Peyer's patch (tissue), 4 donors: Measurements from ENCODE around the gene TNFRSF11A. TPM values are rescaled to one million over a fixed set of nuclear protein-coding genes. Genes with fewer than 3 reads are reported as not detected.

Source experiments
- DNase-seq, 3 donors: peaks; one replicate each; pipeline ENCODE4 v3.0.0-alpha.2; 2017 to 2019
- H3K27ac ChIP-seq, 4 donors: fragments of 200-600 bp; sonication (generic); one replicate each; pipeline ENCODE4 v1.5.1; 2016 to 2019
- H3K27me3 ChIP-seq, 2 donors: fragments of 200-600 bp; sonication (generic); one replicate each; pipeline ENCODE4 v1.5.1; 2019
- H3K36me3 ChIP-seq, 3 donors: fragments of 200-600 bp; sonication (generic); one replicate each; pipeline ENCODE4 v1.5.1; 2016 to 2019
- H3K4me1 ChIP-seq, 4 donors: fragments of 200-600 bp; sonication (generic); one replicate each; pipeline ENCODE4 v1.5.1; 2016 to 2019
- H3K4me3 ChIP-seq, 4 donors: fragments of 200-600 bp; sonication (generic); 1 replicate in 3 of 4; 2 replicates in 1 of 4; pipeline ENCODE4 v1.5.1; 2016 to 2019; ENCODE audit warnings: mild to moderate bottlenecking in 1 of 4
- H3K9me3 ChIP-seq, 4 donors: fragments of 200-600 bp; sonication (generic); one replicate each; pipeline ENCODE4 v1.5.1; 2016 to 2019; ENCODE audit warnings: mild to moderate bottlenecking in 1 of 4
- POLR2A ChIP-seq, 2 donors: fragments of 450-650 bp; IDR thresholded peaks; one replicate each; pipeline ENCODE4 v1.5.1; 2017; ENCODE audit warnings: antibody characterized with exemption in 2 of 2, mild to moderate bottlenecking in 2 of 2, moderate library complexity in 2 of 2
- total RNA-seq, 4 donors: library from RNA; depleted of rRNA; stranded (reverse); fragments of >200 nt; gene quantifications; one replicate each; pipeline ENCODE4 v1.1.0, GENCODE V29; 2016
- TF ChIP-seq, protein P1 (sequence below), 6 experiments: fragments of 450-650 bp in 4 of 6; fragments of 200-600 bp in 2 of 6; sonication (generic) in 1 of 6; IDR thresholded peaks; one replicate each; pipeline ENCODE4 v1.5.1; 2017 to 2019; ENCODE audit warnings: antibody characterized with exemption in 6 of 6, mild to moderate bottlenecking in 3 of 6, moderate library complexity in 1 of 6

Gene TNFRSF11A
- total RNA-seq, 4 donors from 2014 or later = 29.6 to 64.6 (median 43.1) TPM

DNA sequence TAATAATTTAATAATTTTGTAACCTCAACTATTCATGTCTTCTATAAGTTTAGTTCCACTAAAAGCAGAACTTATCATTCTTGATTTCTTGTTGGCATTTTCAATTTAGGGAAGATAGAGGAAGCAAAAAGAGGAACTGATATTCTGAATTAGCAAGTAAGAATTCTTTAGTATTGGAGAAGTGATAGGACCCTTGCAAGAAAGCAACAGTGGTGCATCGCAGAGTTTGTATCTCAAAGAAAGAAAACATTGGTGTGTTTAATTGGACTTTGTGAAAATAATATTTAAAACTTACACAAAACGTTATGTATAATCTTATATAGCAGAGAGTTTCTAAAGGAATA, 36.5 kb upstream of the TNFRSF11A start:
- Histone ChIP-seq H3K27ac (no peak overlapping the region), H3K4me3 (no peak overlapping the region), H3K27me3 (no peaks in the 10 kb centered on the region), H3K36me3 (peaks cover 0 to 44% (median 0%) of the 10 kb centered on the region in 3 donors), H3K4me1 (peaks cover 0 to 11% (median 0%) of the 10 kb centered on the region in 4 donors), H3K9me3 (no peaks in the 10 kb centered on the region)
- DNase-seq = no peak
- TF ChIP-seq, protein P1, sequence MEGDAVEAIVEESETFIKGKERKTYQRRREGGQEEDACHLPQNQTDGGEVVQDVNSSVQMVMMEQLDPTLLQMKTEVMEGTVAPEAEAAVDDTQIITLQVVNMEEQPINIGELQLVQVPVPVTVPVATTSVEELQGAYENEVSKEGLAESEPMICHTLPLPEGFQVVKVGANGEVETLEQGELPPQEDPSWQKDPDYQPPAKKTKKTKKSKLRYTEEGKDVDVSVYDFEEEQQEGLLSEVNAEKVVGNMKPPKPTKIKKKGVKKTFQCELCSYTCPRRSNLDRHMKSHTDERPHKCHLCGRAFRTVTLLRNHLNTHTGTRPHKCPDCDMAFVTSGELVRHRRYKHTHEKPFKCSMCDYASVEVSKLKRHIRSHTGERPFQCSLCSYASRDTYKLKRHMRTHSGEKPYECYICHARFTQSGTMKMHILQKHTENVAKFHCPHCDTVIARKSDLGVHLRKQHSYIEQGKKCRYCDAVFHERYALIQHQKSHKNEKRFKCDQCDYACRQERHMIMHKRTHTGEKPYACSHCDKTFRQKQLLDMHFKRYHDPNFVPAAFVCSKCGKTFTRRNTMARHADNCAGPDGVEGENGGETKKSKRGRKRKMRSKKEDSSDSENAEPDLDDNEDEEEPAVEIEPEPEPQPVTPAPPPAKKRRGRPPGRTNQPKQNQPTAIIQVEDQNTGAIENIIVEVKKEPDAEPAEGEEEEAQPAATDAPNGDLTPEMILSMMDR (IDR thresholded peaks at IDR 0.05) = no peak
- TF ChIP-seq POLR2A (IDR thresholded peaks at IDR 0.05) = no peak

DNA sequence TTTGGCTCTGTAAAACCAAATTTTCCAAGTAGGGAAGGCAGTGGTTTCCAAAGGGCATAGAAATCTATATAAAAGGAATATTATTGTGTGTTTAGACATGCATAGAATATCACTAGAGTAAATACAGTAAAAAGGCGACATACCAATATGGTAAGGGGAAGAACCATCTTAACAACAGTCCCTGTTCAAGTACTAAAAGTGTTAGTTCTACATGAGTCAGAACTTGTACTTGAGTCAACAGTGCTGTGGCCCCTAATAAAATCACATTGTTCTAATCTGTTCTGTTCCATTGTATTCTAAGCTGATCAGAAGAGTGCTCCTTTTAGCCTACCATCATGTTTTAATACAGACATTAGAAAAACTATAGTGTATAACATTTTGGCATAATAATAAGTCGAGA, 36.1 kb upstream of the TNFRSF11A start:
- H3K4me1 ChIP-seq = peaks cover 0 to 11% (median 0%) of the 10 kb centered on the region in 4 donors
- H3K9me3 ChIP-seq = no peaks in the 10 kb centered on the region
- no peaks in the 10 kb centered on the region for H3K27me3 ChIP-seq
- TF ChIP-seq, protein P1 (IDR thresholded peaks at IDR 0.05) = no peak
- no peak for TF ChIP-seq POLR2A (IDR thresholded peaks at IDR 0.05)
- H3K36me3 ChIP-seq = peaks cover 0 to 44% (median 0%) of the 10 kb centered on the region in 3 donors
- no peak overlapping the region for H3K27ac ChIP-seq
- DNase-seq = no peak
- no peak overlapping the region for H3K4me3 ChIP-seq

DNA sequence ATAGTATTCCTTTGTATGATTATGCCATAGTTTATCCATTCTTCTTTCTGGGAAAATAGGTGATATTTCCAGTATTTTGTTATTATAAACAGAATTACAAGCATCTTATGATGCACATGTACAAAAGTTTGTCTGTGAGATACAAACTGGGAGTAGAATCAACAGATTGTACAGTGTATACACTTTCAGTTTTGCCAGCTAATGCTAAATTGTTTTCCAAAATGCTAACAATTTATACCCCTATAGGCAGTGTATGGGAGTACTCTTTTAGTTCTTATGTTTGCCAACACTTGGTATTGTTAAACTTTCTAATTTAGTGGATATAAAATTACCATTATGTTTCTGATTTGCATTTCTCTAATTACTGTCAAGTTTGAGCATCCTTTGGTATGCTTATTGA, 31.0 kb upstream of the TNFRSF11A start:
- TF ChIP-seq, protein P1 (IDR thresholded peaks at IDR 0.05) = no peak
- no peaks in the 10 kb centered on the region for H3K27me3 ChIP-seq
- no peak overlapping the region for H3K4me3 ChIP-seq
- H3K27ac ChIP-seq = no peak overlapping the region
- H3K9me3 ChIP-seq = no peaks in the 10 kb centered on the region
- DNase-seq = no peak
- H3K4me1 ChIP-seq = no peaks in the 10 kb centered on the region
- H3K36me3 ChIP-seq = peaks cover 0 to 38% (median 0%) of the 10 kb centered on the region in 3 donors

DNA sequence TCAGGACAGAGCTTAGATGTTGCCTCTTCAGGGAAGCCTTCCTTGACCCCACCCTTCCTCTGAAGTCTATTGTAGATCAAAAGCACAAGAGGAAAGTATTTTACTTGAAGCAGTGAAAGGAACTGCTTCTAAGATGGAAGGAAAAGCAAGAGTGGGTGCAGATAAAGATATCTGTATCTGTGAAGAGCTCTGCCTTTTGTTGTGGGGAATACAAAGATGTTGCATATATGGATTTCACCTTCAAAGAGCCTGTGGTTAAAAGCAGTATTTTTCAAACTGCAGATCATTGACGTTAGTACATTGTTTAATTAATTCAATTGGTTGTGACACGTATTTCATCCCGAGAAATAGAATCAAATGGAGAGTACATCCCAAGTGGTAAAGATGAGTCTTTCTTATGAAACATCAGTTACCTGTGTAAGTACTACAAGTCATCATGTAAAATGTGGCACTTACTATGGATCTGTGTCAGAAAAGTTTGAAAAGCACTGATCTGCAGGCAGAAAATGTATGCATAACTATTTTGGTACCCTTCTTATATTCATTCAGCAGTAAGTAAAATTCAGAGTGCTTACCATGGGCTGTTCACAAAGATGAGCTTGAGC, 24.6 kb upstream of the TNFRSF11A start:
- Histone ChIP-seq H3K9me3 (no peaks in the 10 kb centered on the region), H3K4me3 (no peak overlapping the region), H3K36me3 (peaks cover 0 to 63% (median 0%) of the 10 kb centered on the region in 3 donors), H3K27me3 (no peaks in the 10 kb centered on the region), H3K27ac (no peak overlapping the region), H3K4me1 (no peaks in the 10 kb centered on the region)
- TF ChIP-seq, protein P1 (IDR thresholded peaks at IDR 0.05) = no peak
- no peak for TF ChIP-seq POLR2A (IDR thresholded peaks at IDR 0.05)
- DNase-seq = no peak

DNA sequence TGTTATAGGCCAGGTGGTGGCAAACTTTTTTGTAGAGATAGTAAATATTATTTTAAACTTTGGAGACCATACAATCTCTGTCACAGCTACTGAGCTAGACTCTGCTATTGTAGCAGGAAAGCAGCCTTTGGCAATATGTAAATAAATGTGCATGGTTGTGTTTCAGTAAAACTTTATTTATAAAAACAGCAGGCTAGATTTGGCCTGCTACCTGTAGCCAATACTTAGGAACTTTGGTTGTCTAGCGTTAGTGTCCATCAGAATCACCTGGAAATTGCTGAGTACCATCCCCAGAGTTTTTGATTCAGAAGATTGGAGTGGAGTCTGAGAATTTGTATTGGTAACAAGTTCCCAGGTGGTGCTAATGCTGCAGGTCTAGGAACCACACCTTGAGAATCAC, 23.8 kb upstream of the TNFRSF11A start:
- no peaks in the 10 kb centered on the region for H3K9me3 ChIP-seq
- H3K4me1 ChIP-seq = no peaks in the 10 kb centered on the region
- H3K27me3 ChIP-seq = no peaks in the 10 kb centered on the region
- H3K27ac ChIP-seq = no peak overlapping the region
- DNase-seq = no peak
- H3K36me3 ChIP-seq = peaks cover 0 to 64% (median 0%) of the 10 kb centered on the region in 3 donors
- no peak for TF ChIP-seq POLR2A (IDR thresholded peaks at IDR 0.05)
- TF ChIP-seq, protein P1 (IDR thresholded peaks at IDR 0.05) = no peak
- no peak overlapping the region for H3K4me3 ChIP-seq

DNA sequence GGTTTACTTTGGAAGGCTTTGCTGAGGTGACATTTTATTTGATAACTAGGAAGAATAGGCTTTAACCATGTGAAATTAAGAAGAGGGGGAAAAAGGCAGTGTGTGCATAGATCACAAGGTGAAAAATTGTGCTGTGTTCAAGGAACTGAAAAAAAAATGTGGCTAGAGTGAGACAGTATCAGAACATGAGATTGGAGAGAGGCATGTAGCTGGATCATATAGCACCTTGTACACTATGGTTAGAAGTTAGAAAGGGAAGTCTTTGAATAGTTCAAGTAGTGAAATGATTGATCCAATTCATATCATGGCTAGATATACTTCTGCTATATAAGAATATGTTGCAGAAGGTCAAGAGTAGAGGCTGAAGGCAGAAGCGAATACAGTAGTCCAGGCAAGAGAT, 12.3 kb upstream of the TNFRSF11A start:
- Histone ChIP-seq H3K27ac (no peak overlapping the region), H3K4me3 (no peak overlapping the region), H3K4me1 (no peaks in the 10 kb centered on the region), H3K36me3 (peaks cover 0 to 11% (median 0%) of the 10 kb centered on the region in 3 donors), H3K9me3 (no peaks in the 10 kb centered on the region), H3K27me3 (no peaks in the 10 kb centered on the region)
- no peak for DNase-seq
- TF ChIP-seq, protein P1 (IDR thresholded peaks at IDR 0.05) = no peak
- TF ChIP-seq POLR2A (IDR thresholded peaks at IDR 0.05) = no peak
